Measurements from ENCODE around the gene NELL2. TPM values are rescaled to one million over a fixed set of nuclear protein-coding genes. Genes with fewer than 3 reads are reported as not detected.
"Not testable (repeated sequence)": the region's sequence is repeated elsewhere in the genome, so short reads cannot be mapped to it uniquely, and the experiment has no call there.

The NELL2 gene
- polyA plus RNA-seq, 2 of the 4 experiments (the other 2 are of a cell fraction): 0.16 TPM; not detected in 1

DNA sequence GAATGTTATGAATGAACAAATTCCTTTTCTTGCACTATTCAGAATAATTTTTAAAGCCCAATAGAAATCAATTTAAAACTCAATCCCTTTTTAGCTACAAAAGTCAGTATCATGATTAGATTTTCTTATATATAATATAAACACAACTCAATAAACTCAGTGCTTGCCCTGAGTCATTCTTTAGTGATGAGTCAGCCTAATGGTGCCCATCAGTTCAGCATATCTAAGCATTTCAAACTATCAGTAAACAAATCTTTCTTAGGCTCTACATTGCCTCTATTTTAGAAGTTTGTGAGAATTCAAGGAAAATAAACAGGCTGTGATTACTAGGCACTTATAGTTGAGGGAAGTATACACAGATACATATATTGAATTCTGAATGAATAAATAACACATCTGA is 179.6 kb downstream of the NELL2 start:
- H3K27ac ChIP-seq: no peak overlapping the region
- H3K4me3 ChIP-seq: no peak overlapping the region
- no peak for TF ChIP-seq CBX2 (IDR thresholded peaks at IDR 0.05; ENCODE audit: borderline replicate concordance, low read depth)
- TF ChIP-seq, protein P1, sequence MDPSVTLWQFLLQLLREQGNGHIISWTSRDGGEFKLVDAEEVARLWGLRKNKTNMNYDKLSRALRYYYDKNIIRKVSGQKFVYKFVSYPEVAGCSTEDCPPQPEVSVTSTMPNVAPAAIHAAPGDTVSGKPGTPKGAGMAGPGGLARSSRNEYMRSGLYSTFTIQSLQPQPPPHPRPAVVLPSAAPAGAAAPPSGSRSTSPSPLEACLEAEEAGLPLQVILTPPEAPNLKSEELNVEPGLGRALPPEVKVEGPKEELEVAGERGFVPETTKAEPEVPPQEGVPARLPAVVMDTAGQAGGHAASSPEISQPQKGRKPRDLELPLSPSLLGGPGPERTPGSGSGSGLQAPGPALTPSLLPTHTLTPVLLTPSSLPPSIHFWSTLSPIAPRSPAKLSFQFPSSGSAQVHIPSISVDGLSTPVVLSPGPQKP (IDR thresholded peaks at IDR 0.05; ENCODE audit: low read depth, low read length): no peak
- TF ChIP-seq, protein P2, sequence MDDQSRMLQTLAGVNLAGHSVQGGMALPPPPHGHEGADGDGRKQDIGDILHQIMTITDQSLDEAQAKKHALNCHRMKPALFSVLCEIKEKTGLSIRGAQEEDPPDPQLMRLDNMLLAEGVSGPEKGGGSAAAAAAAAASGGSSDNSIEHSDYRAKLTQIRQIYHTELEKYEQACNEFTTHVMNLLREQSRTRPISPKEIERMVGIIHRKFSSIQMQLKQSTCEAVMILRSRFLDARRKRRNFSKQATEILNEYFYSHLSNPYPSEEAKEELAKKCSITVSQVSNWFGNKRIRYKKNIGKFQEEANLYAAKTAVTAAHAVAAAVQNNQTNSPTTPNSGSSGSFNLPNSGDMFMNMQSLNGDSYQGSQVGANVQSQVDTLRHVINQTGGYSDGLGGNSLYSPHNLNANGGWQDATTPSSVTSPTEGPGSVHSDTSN (IDR thresholded peaks at IDR 0.05): no peak
- TF ChIP-seq SMC3 (IDR thresholded peaks at IDR 0.05): no peak
- peak; percentile 45 for TF ChIP-seq MAFK (IDR thresholded peaks at IDR 0.05; ENCODE audit: partially characterized antibody)
- no peak for TF ChIP-seq HOXA7 (CRISPR knock-in tag; IDR thresholded peaks at IDR 0.05)
- no peak for TF ChIP-seq NFE2L2 (conservative IDR thresholded peaks at IDR 0.05; ENCODE audit: low read length)
- no peak for TF ChIP-seq EHF (CRISPR knock-in tag; IDR thresholded peaks at IDR 0.05)
- CTCF ChIA-PET: no interaction called here
- no peaks in the 10 kb centered on the region for H3K4me1 ChIP-seq
- no peak for DNase-seq (ENCODE audit: low read depth in 1 of 2, low spot score in 1 of 2)
- no peak for FAIRE-seq
- POLR2A ChIA-PET: no interaction called here
- ATAC-seq: no peak
- no peak overlapping the region for H3K4me2 ChIP-seq
- H3K9me3 ChIP-seq: no peaks in the 10 kb centered on the region

DNA sequence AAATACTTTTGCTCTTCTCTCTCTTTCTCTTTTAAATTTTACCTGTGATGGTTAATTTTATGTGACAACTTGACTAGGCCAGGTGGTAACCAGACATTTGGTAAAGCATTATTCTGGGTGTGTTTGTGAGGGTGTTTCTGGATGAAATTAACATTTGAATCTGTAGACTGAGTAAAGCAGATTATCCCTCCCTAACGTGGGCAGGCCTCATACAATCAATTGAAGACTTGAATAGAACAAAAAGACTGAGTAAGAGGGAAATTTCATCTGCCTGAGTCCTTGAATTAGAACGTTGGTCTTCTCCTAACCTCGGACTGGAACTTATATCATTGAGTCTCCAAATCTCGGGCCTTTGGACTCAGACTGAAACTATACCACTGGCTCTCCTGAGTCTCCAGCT is 182.1 kb downstream of the NELL2 start:
- WGBS (ENCODE audit: missing lambda C conversion rate): 2% methylated on average over 4 of the region's 4 CpGs
- TF ChIP-seq FOSB (CRISPR knock-in tag; IDR thresholded peaks at IDR 0.05): no peak
- TF ChIP-seq, protein P3, sequence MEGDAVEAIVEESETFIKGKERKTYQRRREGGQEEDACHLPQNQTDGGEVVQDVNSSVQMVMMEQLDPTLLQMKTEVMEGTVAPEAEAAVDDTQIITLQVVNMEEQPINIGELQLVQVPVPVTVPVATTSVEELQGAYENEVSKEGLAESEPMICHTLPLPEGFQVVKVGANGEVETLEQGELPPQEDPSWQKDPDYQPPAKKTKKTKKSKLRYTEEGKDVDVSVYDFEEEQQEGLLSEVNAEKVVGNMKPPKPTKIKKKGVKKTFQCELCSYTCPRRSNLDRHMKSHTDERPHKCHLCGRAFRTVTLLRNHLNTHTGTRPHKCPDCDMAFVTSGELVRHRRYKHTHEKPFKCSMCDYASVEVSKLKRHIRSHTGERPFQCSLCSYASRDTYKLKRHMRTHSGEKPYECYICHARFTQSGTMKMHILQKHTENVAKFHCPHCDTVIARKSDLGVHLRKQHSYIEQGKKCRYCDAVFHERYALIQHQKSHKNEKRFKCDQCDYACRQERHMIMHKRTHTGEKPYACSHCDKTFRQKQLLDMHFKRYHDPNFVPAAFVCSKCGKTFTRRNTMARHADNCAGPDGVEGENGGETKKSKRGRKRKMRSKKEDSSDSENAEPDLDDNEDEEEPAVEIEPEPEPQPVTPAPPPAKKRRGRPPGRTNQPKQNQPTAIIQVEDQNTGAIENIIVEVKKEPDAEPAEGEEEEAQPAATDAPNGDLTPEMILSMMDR (IDR thresholded peaks at IDR 0.05): no peak
- TF ChIP-seq, protein P4, sequence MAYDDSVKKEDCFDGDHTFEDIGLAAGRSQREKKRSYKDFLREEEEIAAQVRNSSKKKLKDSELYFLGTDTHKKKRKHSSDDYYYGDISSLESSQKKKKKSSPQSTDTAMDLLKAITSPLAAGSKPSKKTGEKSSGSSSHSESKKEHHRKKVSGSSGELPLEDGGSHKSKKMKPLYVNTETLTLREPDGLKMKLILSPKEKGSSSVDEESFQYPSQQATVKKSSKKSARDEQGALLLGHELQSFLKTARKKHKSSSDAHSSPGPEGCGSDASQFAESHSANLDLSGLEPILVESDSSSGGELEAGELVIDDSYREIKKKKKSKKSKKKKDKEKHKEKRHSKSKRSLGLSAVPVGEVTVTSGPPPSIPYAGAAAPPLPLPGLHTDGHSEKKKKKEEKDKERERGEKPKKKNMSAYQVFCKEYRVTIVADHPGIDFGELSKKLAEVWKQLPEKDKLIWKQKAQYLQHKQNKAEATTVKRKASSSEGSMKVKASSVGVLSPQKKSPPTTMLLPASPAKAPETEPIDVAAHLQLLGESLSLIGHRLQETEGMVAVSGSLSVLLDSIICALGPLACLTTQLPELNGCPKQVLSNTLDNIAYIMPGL (CRISPR knock-in tag; IDR thresholded peaks at IDR 0.05; ENCODE audit: borderline replicate concordance): no peak
- TF ChIP-seq HOXB13 (CRISPR knock-in tag; IDR thresholded peaks at IDR 0.05; ENCODE audit: low read depth): no peak
- no peak for TF ChIP-seq TFCP2L1 (CRISPR knock-in tag; IDR thresholded peaks at IDR 0.05)
- TF ChIP-seq, protein P5, sequence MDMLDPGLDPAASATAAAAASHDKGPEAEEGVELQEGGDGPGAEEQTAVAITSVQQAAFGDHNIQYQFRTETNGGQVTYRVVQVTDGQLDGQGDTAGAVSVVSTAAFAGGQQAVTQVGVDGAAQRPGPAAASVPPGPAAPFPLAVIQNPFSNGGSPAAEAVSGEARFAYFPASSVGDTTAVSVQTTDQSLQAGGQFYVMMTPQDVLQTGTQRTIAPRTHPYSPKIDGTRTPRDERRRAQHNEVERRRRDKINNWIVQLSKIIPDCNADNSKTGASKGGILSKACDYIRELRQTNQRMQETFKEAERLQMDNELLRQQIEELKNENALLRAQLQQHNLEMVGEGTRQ (IDR thresholded peaks at IDR 0.05): no peak
- no peak for TF ChIP-seq EHMT2 (IDR thresholded peaks at IDR 0.05; ENCODE audit: low read depth)
- no peak for TF ChIP-seq NPAS2 (CRISPR knock-in tag; IDR thresholded peaks at IDR 0.05; ENCODE audit: borderline replicate concordance)
- FAIRE-seq (no peak), ATAC-seq (no peak), DNase-seq (ENCODE audit: low read depth in 1 of 2, low spot score in 1 of 2) (no peak)
- POLR2A ChIA-PET: no interaction called here
- no peak overlapping the region for H3K27ac ChIP-seq
- no peak overlapping the region for H3K4me3 ChIP-seq
- H3K4me2 ChIP-seq: no peak overlapping the region
- H3K4me1 ChIP-seq: no peaks in the 10 kb centered on the region
- CTCF ChIA-PET: no interaction called here
- no peaks in the 10 kb centered on the region for H3K9me3 ChIP-seq

DNA sequence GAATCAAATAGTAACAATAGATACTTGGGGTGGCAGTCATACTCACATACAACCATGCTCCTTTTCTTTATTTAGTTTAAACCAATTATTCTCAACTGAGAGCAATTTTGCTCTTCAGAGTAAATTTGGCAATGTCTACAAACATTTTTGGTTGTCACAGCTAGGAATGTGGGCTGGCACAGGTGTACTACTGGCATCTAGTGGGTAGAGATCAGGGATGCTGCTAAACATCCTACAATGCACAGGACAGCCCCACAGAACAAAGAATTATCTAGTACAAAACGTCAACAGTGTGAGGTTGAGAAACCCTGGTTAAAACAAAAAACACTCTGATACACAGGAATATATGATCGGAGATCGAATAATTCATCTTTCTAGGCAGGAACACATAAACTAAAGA is 186.5 kb downstream of the NELL2 start:
- no peak overlapping the region for H3K27ac ChIP-seq
- no peaks in the 10 kb centered on the region for H3K4me1 ChIP-seq
- no peak overlapping the region for H3K4me3 ChIP-seq
- ChIA-PET CTCF (no interaction called here), POLR2A (no interaction called here)
- no peak overlapping the region for H3K4me2 ChIP-seq
- TF ChIP-seq HOXA7 (CRISPR knock-in tag; IDR thresholded peaks at IDR 0.05): no peak
- no peak for FAIRE-seq
- no peaks in the 10 kb centered on the region for H3K9me3 ChIP-seq
- 32% methylated on average over 3 of the region's 3 CpGs for WGBS (ENCODE audit: missing lambda C conversion rate)
- no peak for ATAC-seq
- no peak for DNase-seq (ENCODE audit: low read depth in 1 of 2, low spot score in 1 of 2)

DNA sequence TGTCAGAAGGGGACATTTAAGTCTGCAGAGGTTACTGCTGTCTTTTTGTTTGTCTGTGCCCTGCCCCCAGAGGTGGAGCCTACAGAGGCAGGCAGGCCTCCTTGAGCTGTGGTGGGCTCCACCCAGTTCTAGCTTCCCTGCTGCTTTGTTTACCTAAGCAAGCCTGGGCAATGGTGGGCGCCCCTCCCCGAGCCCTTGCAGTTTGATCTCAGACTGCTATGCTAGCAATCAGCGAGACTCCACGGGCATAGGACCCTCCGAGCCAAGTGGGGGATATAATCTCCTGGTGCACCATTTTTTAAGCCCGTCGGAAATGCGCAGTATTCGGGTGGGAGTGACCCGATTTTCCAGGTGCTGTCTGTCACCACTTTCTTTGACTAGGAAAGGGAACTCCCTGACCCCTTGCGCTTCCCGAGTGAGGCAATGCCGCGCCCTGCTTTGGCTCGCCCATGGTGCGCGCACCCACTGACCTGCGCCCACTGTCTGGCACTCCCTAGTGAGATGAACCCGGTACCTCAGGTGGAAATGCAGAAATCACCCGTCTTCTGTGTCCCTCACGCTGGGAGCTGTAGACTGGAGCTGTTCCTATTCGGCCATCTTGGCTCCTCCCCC is 189.2 kb downstream of the NELL2 start:
- ATAC-seq; FAIRE-seq; H3K4me1 ChIP-seq; DNase-seq (ENCODE audit: low read depth in 1 of 2, low spot score in 1 of 2); POLR2A ChIA-PET; CTCF ChIA-PET; H3K4me2 ChIP-seq; H3K27ac ChIP-seq; H3K9me3 ChIP-seq; H3K4me3 ChIP-seq: not testable (repeated sequence)
- 40% methylated on average over 21 of the region's 22 CpGs for WGBS (ENCODE audit: missing lambda C conversion rate)

All from A549 (cell line).